HepG2 (cell line): ENCODE results near the gene DVL3. TPM values are rescaled to one million over a fixed set of nuclear protein-coding genes. Genes with fewer than 3 reads are reported as not detected.
A peak's percentile ranks its signal among the peaks of the same experiment; 100 is the strongest.

ENCODE experiments used
- MZF1 ChIP-seq: sonication (generic); formaldehyde crosslinking; IDR thresholded peaks from 2 replicates; pipeline ENCODE4 v1.8.1; 2023; ENCODE audit warnings: mild to moderate bottlenecking, missing genetic modification reagents, borderline replicate concordance
- NR2C2 ChIP-seq: sonication (generic); formaldehyde crosslinking; IDR thresholded peaks from 2 replicates; pipeline ENCODE4 v1.4.0; 2020; ENCODE audit warnings: missing genetic modification reagents, mild to moderate bottlenecking, moderate library complexity, borderline replicate concordance
- RXRB ChIP-seq: IDR thresholded peaks from 2 replicates; pipeline ENCODE4 v1.6.1; 2016; ENCODE audit warnings: borderline replicate concordance, missing genetic modification reagents, missing compliant biosample characterization
- ZMYM2 ChIP-seq: sonication (generic); formaldehyde crosslinking; IDR thresholded peaks from 2 replicates; pipeline ENCODE4 v1.8.0; 2022; ENCODE audit warnings: mild to moderate bottlenecking, missing genetic modification reagents
- ZNF317 ChIP-seq: sonication (generic); formaldehyde crosslinking; IDR thresholded peaks from 2 replicates; pipeline ENCODE4 v1.5.0; 2020; ENCODE audit warnings: mild to moderate bottlenecking, missing genetic modification reagents
- ZNF331 ChIP-seq: sonication (generic); formaldehyde crosslinking; IDR thresholded peaks from 2 replicates; pipeline ENCODE4 v1.4.0; 2020; ENCODE audit warnings: missing genetic modification reagents
- ZNF337 ChIP-seq: sonication (generic); formaldehyde crosslinking; IDR thresholded peaks from 2 replicates; pipeline ENCODE4 v1.5.1; 2020; ENCODE audit warnings: missing genetic modification reagents, low read depth, mild to moderate bottlenecking, borderline replicate concordance
- ZNF670 ChIP-seq: sonication (generic); formaldehyde crosslinking; IDR thresholded peaks from 2 replicates; pipeline ENCODE4 v1.8.0; 2022; ENCODE audit warnings: mild to moderate bottlenecking, missing genetic modification reagents, borderline replicate concordance
- ZSCAN20 ChIP-seq: sonication (generic); formaldehyde crosslinking; IDR thresholded peaks from 2 replicates; pipeline ENCODE4 v1.4.0; 2020; ENCODE audit warnings: missing genetic modification reagents, mild to moderate bottlenecking, borderline replicate concordance
- polyA plus RNA-seq, 8 experiments: library from polyadenylated mRNA; depleted of rRNA in 3 of 8; stranded (reverse) in 7 of 8; unstranded in 1 of 8; fragments of >200 nt; fragmentation: Illumina TruSeq in 4 of 8; extraction: Trizol in 4 of 8; gene quantifications; 2 replicates each; pipeline versions ENCODE4 v1.2.1 to v1.2.3, GENCODE V29; 2011 to 2016; ENCODE audit warnings: low read depth in 4 of 8, missing spikeins in 1 of 8, mixed read lengths in 1 of 8; ENCODE audit not compliant: insufficient read depth in 1 of 8
- total RNA-seq, 5 experiments: library from RNA; depleted of rRNA; stranded (reverse); fragments of >200 nt; fragmentation: Illumina TruSeq; extraction: Trizol; gene quantifications; 2 replicates each; pipeline ENCODE4 v1.2.3, GENCODE V29; 2016; ENCODE audit warnings: low read depth in 1 of 5
- TF ChIP-seq, protein P1 (sequence below): sonication (generic); formaldehyde crosslinking; IDR thresholded peaks from 2 replicates; pipeline ENCODE4 v1.5.0; 2020; ENCODE audit warnings: missing genetic modification reagents
- TF ChIP-seq, protein P2 (sequence below): sonication (generic); formaldehyde crosslinking; IDR thresholded peaks from 2 replicates; pipeline ENCODE4 v1.4.0; 2020; ENCODE audit warnings: mild to moderate bottlenecking, missing genetic modification reagents
- TF ChIP-seq, protein P3 (sequence below): sonication (generic); formaldehyde crosslinking; IDR thresholded peaks from 2 replicates; pipeline ENCODE4 v1.4.0; 2020; ENCODE audit warnings: low read depth, mild to moderate bottlenecking, missing genetic modification reagents
- TF ChIP-seq, protein P4 (sequence below): sonication (generic); formaldehyde crosslinking; IDR thresholded peaks from 2 replicates; pipeline ENCODE4 v1.4.0; 2020; ENCODE audit warnings: missing genetic modification reagents
- TF ChIP-seq, protein P5 (sequence below): sonication (generic); formaldehyde crosslinking; IDR thresholded peaks from 2 replicates; pipeline ENCODE4 v1.4.0; 2020; ENCODE audit warnings: mild to moderate bottlenecking, missing genetic modification reagents
- TF ChIP-seq, protein P6 (sequence below): sonication (generic); formaldehyde crosslinking; IDR thresholded peaks from 2 replicates; pipeline ENCODE4 v1.4.0; 2020; ENCODE audit warnings: missing genetic modification reagents, borderline replicate concordance
- TF ChIP-seq, protein P7 (sequence below): sonication (generic); formaldehyde crosslinking; IDR thresholded peaks from 2 replicates; pipeline ENCODE4 v1.5.0; 2020; ENCODE audit warnings: mild to moderate bottlenecking, low read depth, missing genetic modification reagents, borderline replicate concordance

Gene DVL3
- total and polyA plus RNA-seq, 2 of the 13 experiments (the other 11 are each of a cell fraction or from before 2014, with no cell fraction given) = 29.0 to 36.1 TPM

DNA sequence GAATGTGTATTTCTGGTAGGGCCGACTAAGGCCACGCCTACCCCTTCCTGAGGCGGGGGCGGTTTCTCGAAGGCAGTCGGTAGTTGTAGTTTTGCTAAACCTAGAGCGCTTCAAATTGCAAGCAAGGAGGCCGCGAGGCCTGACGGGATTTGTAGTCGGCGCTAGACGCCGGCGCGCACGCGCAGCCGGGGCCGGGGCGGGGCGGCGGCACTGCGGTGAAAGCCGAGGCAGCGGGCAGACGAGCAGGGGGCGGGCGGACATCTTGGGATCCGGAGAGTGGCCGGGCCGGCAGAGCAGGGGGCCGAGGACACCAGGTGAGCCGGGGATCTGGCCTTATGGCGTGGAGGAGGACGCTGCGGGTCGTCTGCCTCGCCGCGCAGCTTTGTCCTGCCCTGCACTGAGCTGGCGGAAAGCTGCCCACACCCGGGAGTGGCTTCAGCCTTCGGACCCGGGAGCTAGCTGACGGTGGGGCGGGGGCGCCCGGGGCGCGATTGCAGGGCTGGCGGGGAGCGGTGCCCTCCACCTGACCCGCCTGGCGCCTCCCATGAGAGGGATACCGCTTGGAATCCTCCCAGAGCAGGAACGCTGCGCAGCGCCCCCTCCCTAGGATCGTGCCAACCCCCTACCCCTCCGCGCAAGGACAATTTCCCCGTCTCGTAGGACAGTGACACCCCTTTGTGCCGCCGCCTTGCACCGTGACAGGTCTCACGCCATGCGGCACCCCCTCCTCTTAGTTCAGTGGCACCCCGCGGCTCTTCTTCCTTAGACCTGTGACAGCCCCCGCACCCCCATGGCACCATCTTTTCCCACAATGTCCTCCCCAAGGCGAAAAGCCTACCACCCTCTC, 19.7 kb downstream of the DVL3 start, which contains the start of gene AP2M1 (continued):
- TF ChIP-seq, protein P1, sequence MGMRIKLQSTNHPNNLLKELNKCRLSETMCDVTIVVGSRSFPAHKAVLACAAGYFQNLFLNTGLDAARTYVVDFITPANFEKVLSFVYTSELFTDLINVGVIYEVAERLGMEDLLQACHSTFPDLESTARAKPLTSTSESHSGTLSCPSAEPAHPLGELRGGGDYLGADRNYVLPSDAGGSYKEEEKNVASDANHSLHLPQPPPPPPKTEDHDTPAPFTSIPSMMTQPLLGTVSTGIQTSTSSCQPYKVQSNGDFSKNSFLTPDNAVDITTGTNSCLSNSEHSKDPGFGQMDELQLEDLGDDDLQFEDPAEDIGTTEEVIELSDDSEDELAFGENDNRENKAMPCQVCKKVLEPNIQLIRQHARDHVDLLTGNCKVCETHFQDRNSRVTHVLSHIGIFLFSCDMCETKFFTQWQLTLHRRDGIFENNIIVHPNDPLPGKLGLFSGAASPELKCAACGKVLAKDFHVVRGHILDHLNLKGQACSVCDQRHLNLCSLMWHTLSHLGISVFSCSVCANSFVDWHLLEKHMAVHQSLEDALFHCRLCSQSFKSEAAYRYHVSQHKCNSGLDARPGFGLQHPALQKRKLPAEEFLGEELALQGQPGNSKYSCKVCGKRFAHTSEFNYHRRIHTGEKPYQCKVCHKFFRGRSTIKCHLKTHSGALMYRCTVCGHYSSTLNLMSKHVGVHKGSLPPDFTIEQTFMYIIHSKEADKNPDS (CRISPR knock-in tag) = no peak
- no peak for TF ChIP-seq ZSCAN20 (CRISPR knock-in tag)
- TF ChIP-seq ZNF337 = no peak
- TF ChIP-seq ZMYM2 = no peak
- TF ChIP-seq, protein P2, sequence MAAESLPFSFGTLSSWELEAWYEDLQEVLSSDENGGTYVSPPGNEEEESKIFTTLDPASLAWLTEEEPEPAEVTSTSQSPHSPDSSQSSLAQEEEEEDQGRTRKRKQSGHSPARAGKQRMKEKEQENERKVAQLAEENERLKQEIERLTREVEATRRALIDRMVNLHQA (CRISPR knock-in tag) = no peak
- TF ChIP-seq ZNF670 (CRISPR knock-in tag) = no peak; the same call in 1 of the 2 replicates
- TF ChIP-seq, protein P3, sequence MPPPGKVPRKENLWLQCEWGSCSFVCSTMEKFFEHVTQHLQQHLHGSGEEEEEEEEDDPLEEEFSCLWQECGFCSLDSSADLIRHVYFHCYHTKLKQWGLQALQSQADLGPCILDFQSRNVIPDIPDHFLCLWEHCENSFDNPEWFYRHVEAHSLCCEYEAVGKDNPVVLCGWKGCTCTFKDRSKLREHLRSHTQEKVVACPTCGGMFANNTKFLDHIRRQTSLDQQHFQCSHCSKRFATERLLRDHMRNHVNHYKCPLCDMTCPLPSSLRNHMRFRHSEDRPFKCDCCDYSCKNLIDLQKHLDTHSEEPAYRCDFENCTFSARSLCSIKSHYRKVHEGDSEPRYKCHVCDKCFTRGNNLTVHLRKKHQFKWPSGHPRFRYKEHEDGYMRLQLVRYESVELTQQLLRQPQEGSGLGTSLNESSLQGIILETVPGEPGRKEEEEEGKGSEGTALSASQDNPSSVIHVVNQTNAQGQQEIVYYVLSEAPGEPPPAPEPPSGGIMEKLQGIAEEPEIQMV = peak; percentile 17; the same call in 1 of the 2 replicates
- TF ChIP-seq, protein P4, sequence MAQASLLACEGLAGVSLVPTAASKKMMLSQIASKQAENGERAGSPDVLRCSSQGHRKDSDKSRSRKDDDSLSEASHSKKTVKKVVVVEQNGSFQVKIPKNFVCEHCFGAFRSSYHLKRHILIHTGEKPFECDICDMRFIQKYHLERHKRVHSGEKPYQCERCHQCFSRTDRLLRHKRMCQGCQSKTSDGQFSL (CRISPR knock-in tag) = no peak
- TF ChIP-seq RXRB = peak; percentile 22; the same call in 1 of the 2 replicates
- TF ChIP-seq NR2C2 (CRISPR knock-in tag) = peak; percentile 82
- TF ChIP-seq ZNF317 (CRISPR knock-in tag) = peak; percentile 68
- TF ChIP-seq, protein P5, sequence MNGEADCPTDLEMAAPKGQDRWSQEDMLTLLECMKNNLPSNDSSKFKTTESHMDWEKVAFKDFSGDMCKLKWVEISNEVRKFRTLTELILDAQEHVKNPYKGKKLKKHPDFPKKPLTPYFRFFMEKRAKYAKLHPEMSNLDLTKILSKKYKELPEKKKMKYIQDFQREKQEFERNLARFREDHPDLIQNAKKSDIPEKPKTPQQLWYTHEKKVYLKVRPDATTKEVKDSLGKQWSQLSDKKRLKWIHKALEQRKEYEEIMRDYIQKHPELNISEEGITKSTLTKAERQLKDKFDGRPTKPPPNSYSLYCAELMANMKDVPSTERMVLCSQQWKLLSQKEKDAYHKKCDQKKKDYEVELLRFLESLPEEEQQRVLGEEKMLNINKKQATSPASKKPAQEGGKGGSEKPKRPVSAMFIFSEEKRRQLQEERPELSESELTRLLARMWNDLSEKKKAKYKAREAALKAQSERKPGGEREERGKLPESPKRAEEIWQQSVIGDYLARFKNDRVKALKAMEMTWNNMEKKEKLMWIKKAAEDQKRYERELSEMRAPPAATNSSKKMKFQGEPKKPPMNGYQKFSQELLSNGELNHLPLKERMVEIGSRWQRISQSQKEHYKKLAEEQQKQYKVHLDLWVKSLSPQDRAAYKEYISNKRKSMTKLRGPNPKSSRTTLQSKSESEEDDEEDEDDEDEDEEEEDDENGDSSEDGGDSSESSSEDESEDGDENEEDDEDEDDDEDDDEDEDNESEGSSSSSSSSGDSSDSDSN (CRISPR knock-in tag) = peak; percentile 67
- TF ChIP-seq, protein P6, sequence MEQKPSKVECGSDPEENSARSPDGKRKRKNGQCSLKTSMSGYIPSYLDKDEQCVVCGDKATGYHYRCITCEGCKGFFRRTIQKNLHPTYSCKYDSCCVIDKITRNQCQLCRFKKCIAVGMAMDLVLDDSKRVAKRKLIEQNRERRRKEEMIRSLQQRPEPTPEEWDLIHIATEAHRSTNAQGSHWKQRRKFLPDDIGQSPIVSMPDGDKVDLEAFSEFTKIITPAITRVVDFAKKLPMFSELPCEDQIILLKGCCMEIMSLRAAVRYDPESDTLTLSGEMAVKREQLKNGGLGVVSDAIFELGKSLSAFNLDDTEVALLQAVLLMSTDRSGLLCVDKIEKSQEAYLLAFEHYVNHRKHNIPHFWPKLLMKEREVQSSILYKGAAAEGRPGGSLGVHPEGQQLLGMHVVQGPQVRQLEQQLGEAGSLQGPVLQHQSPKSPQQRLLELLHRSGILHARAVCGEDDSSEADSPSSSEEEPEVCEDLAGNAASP (CRISPR knock-in tag) = no peak
- TF ChIP-seq MZF1 (CRISPR knock-in tag) = peak; percentile 90
- TF ChIP-seq ZNF331 (CRISPR knock-in tag) = peak; percentile 45; the same call in 1 of the 2 replicates
- TF ChIP-seq, protein P7, sequence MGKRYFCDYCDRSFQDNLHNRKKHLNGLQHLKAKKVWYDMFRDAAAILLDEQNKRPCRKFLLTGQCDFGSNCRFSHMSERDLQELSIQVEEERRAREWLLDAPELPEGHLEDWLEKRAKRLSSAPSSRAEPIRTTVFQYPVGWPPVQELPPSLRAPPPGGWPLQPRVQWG (CRISPR knock-in tag) = no peak
